Effector CD4-positive, alpha-beta T cell (primary cell): Measurements from ENCODE around the gene CHCHD10.
A peak's percentile ranks its signal among the peaks of the same experiment; 100 is the strongest.

ENCODE experiments used
- DNase-seq: peaks from one replicate; pipeline ENCODE4 v3.0.0-alpha.2; 2020
- total RNA-seq: gene quantifications from one replicate; lab custom pipeline; 2026; lab: John Stamatoyannopoulos, UW

Gene CHCHD10
- total RNA-seq = 11.1 reads per million, percentile 34 among the genes with 10 or more reads in this experiment

DNA sequence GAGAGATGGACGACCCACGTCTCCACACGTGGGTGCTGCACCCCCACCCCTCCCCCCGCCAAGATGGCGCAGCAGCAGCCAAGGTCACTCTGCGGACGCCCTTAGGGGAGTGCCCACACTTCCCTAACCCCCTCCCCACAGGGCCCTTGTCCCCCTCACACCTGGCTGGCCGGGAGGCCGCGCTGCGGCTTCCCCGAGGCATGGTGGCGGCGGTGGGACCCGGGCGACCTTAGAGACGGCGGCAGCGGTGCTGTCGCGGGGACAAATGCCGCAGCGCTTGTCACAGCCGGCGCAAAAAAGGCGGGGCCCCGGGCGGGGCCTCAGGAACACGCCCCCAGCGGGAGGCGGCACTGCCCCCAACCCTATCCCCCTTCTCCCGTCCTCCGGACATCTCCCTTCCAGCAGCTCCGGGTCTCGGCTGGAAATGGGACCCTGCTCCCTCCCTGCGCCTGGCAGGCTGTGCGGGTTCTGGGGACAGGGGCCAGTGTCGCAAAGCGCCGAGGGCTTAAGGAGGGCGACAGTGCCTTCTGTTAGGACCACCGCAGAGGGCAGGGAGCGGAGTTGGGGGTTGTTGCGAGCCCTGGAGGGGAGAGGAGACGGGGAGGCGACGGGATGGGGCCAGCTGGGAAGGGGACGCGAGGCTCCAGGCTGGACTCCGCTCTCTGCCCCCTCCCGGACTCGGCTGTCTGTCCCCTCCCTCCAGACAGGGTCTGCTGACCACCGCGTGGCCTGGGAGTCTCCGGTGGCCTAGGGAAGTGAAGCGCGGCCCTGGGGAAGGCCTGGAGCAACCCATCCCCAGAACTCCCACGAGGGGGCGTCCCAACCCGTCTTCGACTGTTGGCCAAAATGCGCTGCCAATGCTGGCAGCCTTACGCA, at the start of gene CHCHD10:
Gene CHCHD10, minus strand, starts transcription at position 300 of the 876 bp plus-strand sequence. Its CDS starts 98 bp downstream, at position 202.
- peak; percentile 64 for DNase-seq

DNA sequence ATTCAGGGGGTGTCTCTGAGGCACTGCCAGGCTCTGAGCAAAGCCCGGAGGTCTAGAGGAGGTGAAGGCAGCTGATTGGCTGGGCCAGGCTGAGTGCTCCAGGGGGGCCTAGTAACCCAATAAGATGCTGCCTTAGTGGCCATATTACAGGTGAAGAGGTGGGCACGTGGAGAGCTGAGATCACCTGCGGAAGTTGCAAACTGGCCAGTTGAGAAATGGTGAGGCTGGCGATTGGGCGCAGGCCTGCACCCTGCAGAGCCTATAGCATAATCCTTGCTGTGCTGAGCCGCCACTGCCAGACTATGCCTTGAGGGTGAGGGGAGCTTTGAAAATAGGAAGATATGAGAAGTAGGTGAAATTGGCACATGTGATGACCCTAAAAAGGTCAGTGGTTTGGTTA, 49.4 kb upstream of the CHCHD10 start:
- DNase-seq = no peak

DNA sequence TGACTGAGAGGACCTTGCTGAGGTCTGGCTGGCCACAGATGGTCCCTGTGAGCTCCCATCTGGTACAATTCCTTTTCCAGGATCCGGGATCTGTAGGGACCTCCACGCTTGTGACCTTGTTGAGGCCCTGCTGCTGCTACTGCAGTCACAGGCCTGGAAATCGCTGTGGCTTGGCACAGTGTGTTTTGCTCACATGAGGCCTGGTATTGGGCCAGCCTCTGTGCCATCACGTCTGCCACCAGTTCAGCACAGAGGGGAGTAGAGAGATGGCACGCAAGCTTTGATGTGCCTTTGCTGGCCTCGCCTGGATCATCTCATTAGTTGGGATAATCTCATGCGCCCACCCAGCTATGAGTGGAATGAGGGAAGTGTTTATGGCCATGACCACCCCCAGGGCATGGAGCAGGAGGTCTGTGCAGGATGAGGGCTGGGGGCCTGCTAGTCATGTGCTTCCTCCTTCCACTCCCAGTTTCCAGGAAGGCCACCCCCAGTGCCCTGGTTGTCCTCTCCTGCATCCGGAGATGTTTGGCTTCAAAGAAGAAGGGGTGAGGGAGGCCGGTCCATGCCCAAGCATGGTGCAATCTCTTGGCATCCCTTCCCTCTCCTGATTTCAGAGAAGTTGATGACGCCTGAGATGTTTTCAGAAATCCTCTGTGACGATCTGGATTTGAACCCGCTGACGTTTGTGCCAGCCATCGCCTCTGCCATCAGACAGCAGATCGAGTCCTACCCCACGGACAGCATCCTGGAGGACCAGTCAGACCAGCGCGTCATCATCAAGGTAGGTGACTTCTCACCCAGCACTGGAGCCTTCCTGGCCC, 48.6 kb upstream of the CHCHD10 start:
- DNase-seq = no peak

DNA sequence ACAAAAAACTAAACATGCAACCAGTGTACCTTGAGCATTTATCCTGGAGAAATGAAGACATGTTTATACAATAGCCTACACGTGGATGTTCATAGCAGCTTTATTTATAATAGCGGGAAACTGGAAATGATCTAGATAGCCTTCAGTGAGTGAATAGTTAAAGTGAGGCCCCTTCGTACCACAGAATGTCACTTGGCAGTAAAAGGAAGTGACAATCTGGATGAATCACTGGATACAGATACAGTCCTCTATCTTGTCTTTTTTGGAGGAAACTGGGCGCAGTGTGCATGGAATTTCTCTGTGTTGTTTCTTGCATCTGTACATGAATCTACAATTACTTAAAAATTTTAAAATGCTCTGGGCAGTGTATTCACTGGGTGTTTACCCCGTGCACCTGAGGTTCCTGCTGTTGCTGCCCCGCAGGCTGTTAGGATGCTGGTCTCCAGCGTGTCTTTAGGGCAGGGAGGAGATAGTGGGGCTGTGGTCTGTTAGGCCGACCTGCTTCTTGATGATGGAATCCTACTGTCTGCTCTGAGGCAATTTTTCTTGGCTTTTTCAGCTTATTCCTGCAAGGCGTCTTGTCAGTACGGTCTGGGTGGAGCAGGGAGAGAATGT, 47.9 kb upstream of the CHCHD10 start:
- DNase-seq = no peak

DNA sequence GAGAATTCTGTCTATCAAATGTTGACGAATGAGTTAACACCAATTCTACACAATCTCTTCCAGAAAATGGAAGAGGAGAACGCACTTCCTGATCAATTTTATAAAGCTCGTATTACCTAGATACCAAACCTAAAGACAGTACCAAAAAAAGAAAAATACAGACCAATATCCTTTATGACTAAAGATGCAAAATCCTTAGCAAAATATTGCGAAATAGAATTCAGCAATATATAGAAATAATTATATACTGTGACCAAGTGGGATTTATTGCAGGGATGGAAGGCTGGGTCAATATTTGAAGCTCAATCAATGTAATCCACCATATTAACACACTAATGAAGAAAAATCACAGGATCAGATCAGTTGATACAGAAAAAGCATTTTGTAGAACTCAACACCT, 44.6 kb upstream of the CHCHD10 start:
- no peak for DNase-seq

DNA sequence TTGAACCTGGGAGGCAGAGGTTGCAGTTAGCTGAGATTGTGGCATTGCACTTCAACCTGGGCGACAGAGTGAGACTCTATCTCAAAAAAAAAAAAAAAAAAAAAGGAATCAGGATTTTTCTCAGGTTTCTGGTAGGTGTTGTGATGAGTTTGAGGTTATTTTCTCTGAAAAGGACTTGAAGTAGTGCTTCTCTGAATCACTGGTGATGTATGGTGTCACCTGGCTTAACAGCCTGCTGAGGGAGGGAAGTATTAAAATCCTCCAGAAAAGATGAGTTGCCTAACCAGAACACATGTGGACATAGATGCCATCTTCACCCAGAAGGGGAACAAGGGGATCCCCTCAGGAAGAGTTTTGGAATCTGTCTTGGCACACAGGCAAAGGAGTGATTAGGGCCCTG, 39.1 kb upstream of the CHCHD10 start:
- DNase-seq = no peak

DNA sequence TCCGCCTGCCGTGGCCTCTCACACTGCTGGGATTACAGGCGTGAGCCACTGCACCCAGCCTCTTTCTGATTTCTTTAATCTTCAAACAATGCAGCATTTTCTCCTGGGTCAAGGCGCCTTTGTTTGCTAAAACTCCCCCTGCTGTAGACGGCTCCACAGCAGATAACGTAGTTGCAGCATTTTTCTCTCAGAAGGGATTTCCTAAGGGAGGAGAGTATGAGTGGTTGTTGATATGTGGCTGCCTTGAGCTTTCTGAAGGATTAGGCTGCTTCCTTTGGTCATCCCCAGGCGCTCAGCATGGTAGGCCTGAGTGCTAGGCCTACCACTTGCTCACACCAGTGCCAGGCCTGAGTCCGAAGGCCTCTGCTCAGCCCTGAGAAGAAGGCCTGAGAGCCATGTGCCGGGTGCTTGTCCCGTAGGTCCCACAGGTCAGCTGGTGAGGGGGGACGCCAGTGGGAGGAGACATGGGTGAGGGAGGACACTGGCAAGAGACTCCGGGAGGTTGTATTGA, 37.1 kb upstream of the CHCHD10 start:
- no peak for DNase-seq

DNA sequence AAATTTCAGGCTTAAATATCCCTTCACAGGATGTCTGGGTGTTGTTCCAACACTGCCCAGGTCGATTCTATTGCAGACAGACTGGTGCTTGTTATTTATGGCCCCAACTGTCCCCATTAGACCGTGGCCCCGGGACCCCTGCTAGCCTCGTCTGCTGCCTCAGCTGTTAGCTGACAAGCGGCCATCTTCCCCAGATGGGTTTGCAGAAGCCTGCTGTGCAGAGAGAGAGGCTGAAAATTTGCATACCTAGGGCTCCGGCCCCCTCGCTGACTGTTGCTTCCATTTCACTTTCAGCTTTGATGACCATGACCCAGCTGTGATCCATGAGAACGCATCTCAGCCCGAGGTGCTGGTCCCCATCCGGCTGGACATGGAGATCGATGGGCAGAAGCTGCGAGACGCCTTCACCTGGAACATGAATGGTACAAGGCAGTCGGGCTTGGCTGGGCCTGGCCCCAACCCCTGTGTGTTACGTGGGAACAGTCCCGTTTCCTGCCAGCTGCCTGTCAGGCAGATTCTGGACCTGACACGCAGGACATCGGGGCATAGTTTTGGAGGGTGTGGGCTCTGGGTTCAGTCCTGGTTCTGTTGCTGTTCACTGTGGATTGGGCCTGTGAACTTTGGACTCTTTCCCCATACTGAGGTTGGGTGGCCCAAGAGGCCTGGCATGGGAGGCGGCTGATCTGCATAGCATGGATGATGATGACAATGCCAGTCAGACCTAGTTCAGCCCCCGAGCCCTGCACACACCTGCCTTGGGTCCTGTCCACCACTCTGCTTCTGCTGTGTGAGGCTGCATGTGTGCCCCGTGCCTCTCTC, 35.4 kb upstream of the CHCHD10 start:
- DNase-seq = no peak

DNA sequence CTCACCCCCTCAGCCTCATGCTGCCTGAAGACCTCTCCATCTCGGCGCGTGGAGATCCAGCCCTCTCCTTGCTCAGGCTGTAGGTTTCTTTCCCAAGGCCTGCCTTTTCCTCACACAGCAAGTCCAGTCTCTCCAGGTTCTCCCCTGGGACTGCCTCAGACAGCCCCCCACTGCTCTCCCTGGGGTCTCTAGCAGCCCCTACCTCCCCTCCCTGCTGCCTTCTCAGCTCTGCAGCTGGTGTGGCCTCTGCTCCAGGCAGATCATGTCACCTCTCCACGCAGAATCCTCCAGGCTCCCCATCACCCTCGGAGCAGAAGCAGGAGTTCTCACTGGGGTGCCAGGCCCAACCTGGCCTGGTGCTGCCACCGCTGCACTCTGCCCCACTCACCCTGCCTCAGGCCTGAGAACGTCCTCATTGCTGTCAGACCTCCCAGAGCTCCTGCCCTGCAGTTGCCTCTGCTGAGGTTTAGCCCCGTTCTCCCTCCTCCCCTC, 34.2 kb upstream of the CHCHD10 start:
- DNase-seq = no peak

DNA sequence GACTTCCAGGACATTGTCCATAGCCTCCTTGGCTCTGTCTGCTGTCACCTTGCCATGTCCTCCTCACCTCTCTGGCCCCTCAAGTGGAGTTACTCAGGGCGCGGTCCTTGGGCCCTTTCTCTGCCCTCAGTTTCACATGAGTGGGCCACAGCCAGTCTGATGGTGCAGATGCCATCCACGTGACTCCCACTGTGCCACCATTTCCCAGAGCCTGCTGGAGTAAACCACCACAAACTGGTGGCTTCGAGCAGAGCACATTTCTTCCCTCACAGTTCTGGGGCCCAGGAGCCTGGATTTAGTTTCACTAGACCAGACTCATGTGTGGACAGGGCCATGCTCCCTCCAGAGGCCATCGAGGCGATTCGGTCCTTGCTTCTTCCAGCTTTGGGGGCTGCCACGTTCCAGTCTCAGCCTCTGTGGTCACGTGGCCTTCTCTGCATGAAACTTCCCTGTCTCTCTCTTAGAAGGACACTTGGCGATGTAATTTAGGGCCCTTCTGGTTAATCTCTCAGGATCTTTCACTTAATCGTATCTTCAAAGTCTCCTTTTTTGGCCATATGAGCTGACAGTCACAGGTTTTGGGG, 33.6 kb upstream of the CHCHD10 start:
- DNase-seq = no peak

DNA sequence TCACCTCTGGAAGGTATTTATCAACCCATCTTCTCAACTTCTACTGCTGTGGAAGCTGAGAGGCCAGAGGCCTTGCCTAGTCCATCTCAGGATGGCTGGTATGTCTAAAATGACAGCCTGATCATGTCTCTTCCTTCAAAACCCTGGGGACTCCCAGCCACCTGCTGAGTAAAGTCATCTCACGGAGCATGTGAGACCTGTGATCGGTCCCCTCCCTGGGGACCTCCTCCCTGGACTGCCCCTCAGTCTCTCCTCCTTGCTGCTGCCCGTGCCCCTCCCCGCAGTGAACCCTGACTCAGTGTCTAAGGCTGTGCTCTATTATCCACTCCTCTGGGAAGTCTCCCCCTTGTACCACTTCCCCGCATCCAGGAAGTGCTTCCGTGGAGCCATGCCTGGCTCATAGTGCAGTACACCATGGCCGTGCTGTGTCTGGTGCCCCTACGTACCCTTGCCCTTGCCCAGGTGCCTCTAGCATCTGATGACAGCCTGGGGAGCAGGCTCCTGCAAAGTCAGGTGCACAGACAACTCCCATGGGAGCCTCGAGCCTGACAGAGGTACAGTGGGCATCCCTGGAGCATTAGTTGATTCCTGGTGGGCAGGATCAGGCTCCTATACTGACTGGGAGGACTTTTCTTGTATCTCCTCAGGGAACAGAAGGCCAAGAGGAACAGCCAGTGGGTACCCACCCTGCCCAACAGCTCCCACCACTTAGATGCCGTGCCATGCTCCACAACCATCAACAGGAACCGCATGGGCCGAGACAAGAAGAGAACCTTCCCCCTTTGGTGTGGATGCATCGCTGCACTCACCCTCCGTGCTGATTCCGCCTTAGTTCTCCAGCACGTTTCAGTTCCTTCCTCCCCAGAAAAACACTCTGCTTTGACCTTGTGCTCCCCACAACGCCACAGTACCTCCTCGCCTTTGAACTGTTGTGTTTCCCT, 32.8 kb upstream of the CHCHD10 start:
- DNase-seq = no peak

DNA sequence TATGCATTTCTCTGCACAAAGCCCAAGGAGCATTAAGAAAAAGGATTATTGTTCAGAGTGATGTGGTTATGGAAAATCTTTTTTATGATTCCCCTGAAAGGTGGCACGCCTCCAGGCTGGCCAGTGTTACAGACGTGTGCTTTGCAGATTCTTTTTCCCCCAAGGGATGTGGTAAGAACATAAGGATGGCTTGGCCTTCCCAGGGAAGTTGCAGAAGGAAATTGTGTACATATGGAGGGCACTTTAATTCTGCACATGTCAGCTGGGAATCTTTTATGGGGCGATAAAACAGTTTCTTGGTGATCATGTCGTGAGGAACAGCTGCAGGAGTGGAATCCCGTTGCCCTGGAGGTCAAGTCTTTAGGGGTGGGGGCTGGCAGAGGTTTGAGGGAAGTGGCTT, 28.7 kb upstream of the CHCHD10 start:
- no peak for DNase-seq

DNA sequence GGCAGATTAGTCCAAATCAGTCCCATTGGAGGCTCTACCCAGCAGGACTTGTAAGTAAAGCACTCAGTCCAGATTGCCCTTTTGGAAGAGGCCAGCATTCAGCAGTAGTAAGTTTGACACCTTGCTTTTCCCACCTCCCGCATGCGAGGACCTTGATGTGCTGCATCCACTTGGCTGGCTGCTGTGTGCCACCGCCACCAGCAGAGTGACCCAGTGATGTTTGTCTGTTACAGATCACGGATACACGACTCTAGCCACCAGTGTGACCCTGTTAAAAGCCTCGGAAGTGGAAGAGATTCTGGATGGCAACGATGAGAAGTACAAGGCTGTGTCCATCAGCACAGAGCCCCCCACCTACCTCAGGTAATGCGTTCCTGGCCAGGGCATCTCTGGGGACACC, 25.6 kb upstream of the CHCHD10 start:
- no peak for DNase-seq

DNA sequence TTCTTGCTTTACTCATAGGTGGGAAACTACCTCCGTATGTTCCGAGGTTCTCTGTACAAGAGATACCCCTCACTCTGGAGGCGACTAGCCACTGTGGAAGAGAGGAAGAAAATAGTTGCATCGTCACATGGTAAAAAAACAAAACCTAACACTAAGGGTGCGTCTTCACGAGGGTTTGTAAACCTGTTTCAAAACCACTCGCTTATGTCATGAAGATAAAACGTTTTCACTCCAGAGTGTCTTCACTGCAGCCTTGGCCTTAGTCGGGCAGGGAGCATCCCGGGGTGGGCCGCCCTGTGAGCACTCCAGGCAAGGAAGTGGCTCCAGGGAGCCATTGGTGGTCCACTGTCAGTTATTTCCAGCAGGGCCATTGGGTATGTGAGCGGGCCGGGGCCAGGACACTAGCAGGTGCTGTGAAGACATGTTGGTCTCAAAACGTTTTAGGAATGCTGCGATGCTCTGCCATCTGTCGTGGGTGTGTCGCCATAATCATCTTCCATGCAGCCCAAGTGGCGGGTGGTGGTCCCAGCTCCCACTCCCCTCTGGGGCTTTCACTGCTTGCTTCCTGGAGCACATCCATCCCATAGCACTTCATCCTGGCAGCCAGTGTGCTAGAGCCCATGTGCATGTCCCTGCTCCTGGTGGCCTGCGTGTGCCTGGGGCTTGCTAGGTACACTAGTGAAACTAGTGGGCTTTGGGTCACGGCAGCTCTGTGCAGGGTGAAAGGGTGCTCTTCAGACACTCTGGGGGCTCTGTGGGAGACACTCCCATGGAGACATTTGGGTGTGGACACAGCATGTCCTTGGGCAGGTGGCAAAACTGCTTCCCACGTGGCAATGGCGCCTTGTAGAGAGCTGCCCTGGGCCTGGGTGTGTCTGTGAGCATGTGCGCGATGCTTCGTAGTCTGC, 24.2 kb upstream of the CHCHD10 start:
- no peak for DNase-seq

DNA sequence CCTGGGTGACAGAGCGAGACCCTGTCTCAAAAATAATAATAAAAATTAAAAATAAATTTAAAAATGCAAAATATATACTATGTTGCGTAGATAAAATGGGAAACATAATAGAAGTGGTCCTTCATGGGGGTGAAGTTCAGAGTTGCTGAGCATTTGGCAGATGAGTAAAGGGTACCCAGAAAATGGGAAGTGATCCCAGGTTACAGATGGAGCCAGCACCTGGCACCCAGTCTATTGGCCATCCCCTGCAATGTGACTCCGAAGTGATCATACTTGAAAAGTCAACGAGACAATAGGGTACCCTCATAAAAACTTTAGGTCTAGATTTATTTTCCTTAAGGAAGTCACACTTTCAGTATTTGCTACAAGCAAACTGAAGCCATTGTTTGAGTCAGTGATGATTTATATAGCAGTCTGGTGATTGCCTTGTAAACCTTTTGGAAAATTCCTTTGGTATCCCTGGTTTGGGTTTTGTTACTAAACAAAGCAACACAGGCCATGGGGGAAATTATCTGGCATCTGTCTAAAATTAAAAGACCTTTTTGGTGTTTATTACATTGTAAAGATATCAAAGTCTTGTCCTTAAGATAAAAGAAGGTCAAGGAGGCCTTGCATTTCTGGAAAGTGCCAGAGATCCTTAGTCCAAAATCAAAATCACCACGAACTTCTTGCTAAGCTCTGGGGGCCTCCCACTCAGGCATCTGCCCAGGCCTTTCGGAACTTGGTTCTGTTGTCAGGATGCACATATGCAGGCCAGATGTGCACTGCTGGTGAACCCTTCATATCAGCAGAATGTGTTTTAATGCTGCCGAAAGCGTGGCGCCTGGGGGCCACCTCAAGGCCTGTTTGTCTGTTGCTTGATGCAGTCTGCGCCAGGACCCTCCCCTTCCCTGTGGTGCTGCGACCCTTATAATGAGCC, 23.3 kb upstream of the CHCHD10 start:
- no peak for DNase-seq

DNA sequence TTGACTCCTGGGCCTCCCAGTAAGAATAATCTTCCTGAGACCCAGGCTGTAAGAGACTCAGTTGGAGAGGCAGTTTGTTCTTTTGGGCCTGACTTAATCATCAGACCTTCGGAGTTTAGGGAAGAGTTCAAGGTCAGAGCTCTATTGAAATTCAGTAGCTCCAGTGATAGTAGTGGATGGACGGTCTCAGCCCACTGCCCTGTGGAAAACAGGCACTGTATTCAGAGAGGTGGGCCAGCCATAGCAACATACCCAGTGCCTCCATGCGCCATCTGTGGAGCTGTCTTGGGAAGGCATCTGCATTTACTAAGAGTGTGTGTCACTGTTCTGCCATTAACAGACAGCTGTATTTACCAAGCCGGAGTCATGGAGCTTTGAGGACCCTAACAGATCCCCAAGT, 21.9 kb upstream of the CHCHD10 start:
- no peak for DNase-seq

DNA sequence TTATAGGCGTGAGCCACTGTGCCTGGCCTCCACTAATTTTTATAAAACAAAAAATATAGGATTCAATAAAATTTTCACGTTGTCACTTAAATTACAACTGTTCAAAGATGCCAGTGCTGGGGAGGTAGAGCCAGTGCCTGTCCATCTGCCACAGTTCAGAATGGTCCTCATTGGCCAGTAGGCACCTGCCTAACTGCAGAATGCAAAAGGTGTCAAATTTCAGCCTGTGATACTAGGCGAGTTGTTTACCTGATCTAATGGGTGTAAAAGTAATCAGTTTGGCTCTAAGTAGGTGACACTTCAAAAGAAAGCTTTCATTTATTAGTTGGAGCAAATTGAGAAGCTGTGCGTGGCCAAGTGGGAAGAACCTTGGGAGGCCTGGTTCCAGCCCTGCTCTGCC, 21.3 kb upstream of the CHCHD10 start:
- DNase-seq = no peak

DNA sequence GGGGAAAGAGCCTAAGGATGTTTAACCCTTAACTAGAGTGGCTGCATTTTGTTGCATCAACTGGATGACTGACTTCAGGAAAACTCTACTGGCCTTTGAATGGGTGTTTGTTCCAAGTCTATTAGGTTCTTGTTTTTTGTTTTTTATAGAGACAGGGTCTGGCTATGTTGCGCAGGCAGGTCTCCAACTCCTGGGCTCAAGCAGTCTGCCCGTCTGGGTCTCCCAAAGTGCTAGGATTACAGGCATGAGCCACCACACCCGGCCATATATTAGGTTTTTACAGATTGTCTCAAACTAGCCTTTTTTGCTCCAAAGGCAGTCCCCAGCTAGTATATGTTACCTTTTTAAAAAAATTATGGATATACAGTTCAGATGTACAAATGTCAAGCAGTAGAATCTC, 20.1 kb upstream of the CHCHD10 start:
- DNase-seq = no peak

DNA sequence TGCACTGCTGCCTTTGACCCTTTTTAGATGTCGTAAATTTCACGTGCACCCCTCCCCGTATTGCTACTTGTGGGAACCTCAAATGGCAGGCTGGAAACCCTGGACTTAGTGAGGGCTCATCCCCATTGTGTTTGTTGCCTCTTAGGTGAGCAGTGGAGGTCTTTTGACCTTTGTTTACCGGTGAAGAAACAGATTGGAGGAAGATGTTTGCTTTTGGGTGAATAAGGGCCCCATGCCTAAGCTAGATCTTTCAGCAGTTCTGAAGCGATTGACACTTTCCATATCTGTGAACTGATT, 19.8 kb upstream of the CHCHD10 start:
- DNase-seq = no peak
